Activated CD4-positive, alpha-beta T cell treated with anti-CD3 and anti-CD28 coated beads, Interleukin-2, amount 10 ng/mL, durations not matched to agents 7 days and 5 days (primary cell): ENCODE results near the gene KIF11. TPM values are rescaled to one million over a fixed set of nuclear protein-coding genes. Genes with fewer than 3 reads are reported as not detected.
A peak's percentile ranks its signal among the peaks of the same experiment; 100 is the strongest.

Experiments used
- CTCF ChIA-PET: fragments of 350-600 bp; sonication (Branson Sonifier 250); formaldehyde crosslinking; loops from one replicate; lab custom pipeline; 2021; ENCODE audit warnings: antibody characterized with exemption; lab: Charles Lee
- POLR2A ChIA-PET: fragments of 350-600 bp; sonication (Branson Sonifier 250); formaldehyde crosslinking; loops from one replicate; lab custom pipeline; 2021; ENCODE audit warnings: antibody characterized with exemption; lab: Charles Lee
- DNase-seq: peaks from one replicate; pipeline ENCODE4 v3.0.0-alpha.2; 2020
- H3K27ac Mint-ChIP-seq: one replicate; pipeline ENCODE4 v1.8.0; 2021; ENCODE audit warnings: mild to moderate bottlenecking, moderate library complexity, mixed read lengths
- H3K27me3 Mint-ChIP-seq: one replicate; pipeline ENCODE4 v1.8.0; 2021; ENCODE audit warnings: mixed read lengths
- H3K36me3 Mint-ChIP-seq: one replicate; pipeline ENCODE4 v1.8.0; 2021; ENCODE audit warnings: low read depth, mixed read lengths
- H3K4me1 Mint-ChIP-seq: one replicate; pipeline ENCODE4 v1.8.0; 2021; ENCODE audit warnings: mixed read lengths
- H3K4me3 Mint-ChIP-seq: one replicate; pipeline ENCODE4 v1.8.0; 2021; ENCODE audit warnings: mild to moderate bottlenecking, moderate library complexity, mixed read lengths
- H3K9me3 Mint-ChIP-seq: one replicate; pipeline ENCODE4 v1.8.0; 2021; ENCODE audit warnings: mixed read lengths
- total RNA-seq, 2 experiments: library from RNA; stranded (reverse); gene quantifications; one replicate each; pipeline ENCODE4 v1.2.3, GENCODE V29; 2021

The KIF11 gene
- total RNA-seq, 2 experiments from 2014 or later = 89.8 to 105 TPM

- Mint-ChIP-seq H3K27ac (no peak overlapping the region), H3K4me1 (peaks cover 22% of the 10 kb centered on the region), H3K27me3 (peaks cover 77% of the 10 kb centered on the region), H3K9me3 (no peaks in the 10 kb centered on the region), H3K36me3 (peaks cover 4% of the 10 kb centered on the region), H3K4me3 (peak overlapping the region; percentile 16)
- no peak for DNase-seq
- POLR2A ChIA-PET = no interaction called here
- CTCF ChIA-PET = interaction anchor here (0.6 kb wide), 2 partner anchors 71 to 952 kb away, joined by 3 to 4 read pairs; no protein-coding TSS in a partner anchor
Observed at GRCh38 chr10:92691591-92692079, 98.7 kb downstream of the KIF11 start.

DNA sequence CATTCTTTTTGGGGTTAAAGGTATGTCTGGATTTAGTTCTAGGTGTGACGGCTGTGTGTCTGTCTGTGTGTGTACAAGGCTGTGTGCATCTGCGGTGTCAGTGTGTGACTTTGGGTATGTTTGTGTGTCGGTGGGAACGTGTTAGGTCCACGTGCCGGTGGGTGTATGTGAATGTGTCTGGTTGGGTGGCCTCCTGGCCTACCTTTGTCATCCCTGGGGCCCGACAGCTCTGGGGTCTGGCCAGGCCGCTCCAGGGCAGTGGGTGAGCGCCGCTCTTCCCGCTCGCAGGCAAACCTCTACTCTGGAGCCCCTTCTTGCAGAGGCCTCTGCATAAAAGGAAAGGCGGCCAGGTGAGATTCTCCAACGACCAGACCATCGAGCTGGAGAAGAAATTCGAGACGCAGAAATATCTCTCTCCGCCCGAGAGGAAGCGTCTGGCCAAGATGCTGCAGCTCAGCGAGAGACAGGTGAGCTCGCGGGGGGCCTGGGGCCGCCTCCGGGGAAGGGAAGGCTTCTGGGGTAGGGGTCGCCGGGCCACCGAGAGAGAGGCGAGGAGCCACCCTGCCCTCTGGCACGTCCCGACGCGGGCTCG, 99.2 kb downstream of the KIF11 start:
- Mint-ChIP-seq H3K27me3 (peaks cover 77% of the 10 kb centered on the region), H3K27ac (peak overlapping the region; percentile 25), H3K36me3 (peaks cover 4% of the 10 kb centered on the region), H3K9me3 (no peaks in the 10 kb centered on the region), H3K4me3 (peak overlapping the region; percentile 16), H3K4me1 (peaks cover 22% of the 10 kb centered on the region)
- ChIA-PET POLR2A (no interaction called here), CTCF (interaction anchor here (0.6 kb wide), 2 partner anchors 70 to 285 kb away, joined by 3 read pairs; no protein-coding TSS in a partner anchor)
- no peak for DNase-seq

DNA sequence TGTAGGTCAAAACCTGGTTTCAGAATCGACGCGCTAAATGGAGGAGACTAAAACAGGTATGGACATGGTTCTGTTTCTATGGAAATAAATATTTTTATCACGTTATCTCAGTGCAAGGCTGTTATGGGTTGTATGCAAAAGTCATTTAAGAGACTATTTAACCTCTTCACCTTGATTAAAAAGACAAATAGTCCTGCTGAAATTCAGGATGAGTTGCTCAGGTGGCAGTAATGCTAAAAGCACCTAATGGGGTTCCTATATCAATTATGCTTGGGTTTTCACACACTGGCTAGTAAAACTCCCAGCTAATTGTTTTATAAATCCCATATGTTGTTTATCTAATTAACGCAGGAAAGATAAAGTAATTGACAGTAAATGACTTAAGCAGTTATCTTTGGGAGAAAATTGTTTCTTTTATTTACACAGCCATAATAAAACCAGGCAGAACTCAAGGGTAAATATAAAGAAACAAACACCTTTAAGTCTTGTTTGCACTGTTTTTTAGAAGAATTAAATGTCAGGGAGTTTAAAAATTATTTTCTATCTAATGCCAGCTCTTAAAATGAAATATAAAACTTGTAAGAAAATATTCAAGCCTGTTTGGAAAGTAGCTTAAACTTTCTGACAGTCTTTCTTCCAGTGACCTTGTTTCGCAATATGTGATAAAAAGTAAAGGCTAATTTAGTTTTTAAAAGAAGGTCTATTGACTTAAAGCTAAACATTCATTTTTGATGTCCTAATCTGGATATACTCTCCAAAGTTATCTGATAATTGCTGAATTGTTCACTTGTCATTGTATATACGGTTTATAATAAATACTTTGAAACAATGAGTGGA, 100.0 kb downstream of the KIF11 start:
- peaks cover 28% of the 10 kb centered on the region for H3K4me1 Mint-ChIP-seq

GRCh38 chr10:92693534-92693893, 100.6 kb downstream of the KIF11 start:
- H3K27me3 Mint-ChIP-seq = peaks cover 79% of the 10 kb centered on the region
- no peak overlapping the region for H3K4me3 Mint-ChIP-seq
- ChIA-PET POLR2A (no interaction called here), CTCF (no interaction called here)
- H3K27ac Mint-ChIP-seq = no peak overlapping the region
- H3K4me1 Mint-ChIP-seq = peaks cover 33% of the 10 kb centered on the region
- H3K36me3 Mint-ChIP-seq = peaks cover 4% of the 10 kb centered on the region
- H3K9me3 Mint-ChIP-seq = no peaks in the 10 kb centered on the region
- DNase-seq = no peak

More for the DNA sequence above, 100.0 kb downstream of the KIF11 start:
- ChIA-PET POLR2A (no interaction called here), CTCF (interaction anchor here (0.6 kb wide), 1 partner anchor 284 kb away, joined by 3 read pairs; no protein-coding TSS in a partner anchor)
- DNase-seq = no peak
- no peak overlapping the region for H3K4me3 Mint-ChIP-seq
- no peaks in the 10 kb centered on the region for H3K9me3 Mint-ChIP-seq
- no peak overlapping the region for H3K27ac Mint-ChIP-seq
- peaks cover 4% of the 10 kb centered on the region for H3K36me3 Mint-ChIP-seq
- peaks cover 80% of the 10 kb centered on the region for H3K27me3 Mint-ChIP-seq

DNA sequence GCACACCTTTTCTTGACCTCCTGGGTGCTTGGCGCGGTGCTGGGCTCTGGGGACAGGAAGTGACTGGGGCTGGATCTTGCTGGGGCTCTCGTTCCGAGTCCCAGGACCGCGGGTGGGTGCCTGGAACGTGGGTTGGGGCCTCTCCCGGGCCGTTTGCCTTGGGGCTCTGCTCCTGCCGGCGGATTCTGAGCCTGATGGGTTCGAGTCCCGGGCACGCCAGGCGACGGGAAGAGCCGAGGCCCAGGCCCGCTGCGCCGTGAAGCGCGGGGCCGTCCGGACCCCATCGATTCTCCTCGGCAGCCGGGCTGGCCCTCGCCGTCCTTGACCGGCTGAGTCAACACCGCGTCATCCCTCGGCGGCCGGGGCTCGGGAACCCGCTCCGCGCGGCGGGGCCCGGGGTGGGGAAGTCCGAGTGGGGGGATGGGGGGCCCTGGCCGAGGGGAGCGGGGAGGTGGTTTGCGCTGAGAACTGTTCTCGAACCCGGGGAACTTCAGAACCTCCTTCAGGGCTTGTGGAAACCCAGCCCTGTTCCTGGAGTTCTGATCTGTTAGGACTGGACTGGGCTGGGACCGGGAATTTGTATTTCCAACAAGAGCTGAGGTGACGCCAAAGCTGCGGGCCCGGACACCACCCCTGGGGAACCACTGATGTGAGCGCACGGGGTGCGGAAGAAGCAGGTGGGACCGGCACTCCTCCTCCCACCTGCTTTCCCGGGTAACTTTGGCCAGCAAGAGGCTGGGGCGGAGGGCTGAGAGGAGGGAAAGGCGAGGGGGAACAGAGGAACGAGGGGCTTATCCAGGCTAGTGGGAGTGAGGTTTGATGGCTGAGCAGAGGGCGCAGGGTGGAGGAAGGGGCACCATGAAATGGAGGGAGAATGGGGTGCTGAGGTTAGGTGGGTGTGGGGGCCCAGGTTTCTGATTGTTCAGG, 103.0 kb downstream of the KIF11 start:
- Mint-ChIP-seq H3K4me3 (no peak overlapping the region), H3K9me3 (no peaks in the 10 kb centered on the region), H3K4me1 (peaks cover 38% of the 10 kb centered on the region), H3K36me3 (peaks cover 4% of the 10 kb centered on the region), H3K27ac (no peak overlapping the region), H3K27me3 (peaks cover 85% of the 10 kb centered on the region)
- no peak for DNase-seq
- POLR2A ChIA-PET = no interaction called here
- CTCF ChIA-PET = no interaction called here

DNA sequence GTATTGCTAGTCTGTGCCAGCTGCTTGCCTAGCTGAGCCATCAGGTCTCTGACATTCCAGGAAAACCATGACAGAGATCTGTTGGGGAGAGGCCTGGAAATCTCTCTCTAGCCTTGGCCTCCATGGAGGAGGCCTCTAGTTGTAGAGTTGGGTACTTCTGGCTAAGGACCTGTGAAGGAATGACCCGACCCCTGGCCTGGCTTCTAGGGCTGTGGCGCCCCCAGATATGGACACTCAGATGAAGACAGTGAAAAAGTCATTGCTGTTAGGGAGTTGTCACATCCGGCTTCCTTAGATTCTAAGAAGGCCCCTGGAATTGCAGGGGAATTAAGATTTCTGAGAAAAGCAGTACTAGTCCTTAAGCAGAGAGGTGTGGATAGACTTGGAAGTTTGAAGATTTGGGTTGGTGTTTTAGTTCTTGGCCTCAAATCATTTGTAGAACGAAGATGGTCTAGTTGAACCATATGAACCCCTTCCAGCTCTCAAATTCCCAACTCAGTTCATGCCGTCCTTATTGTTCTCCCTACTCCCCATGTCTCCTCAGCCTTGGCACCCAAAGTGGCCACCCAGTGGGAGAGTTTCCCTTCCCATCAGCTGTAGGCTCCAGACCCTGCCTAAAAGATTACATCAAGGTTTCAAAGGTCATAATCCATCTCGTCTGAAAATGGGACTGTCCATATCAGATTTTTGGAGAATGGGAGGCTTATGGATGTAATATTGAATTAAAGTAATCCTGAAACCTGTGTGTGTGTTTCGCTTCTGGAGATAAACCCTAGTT, 103.9 kb downstream of the KIF11 start:
- ChIA-PET POLR2A (no interaction called here), CTCF (interaction anchor here (0.6 kb wide), 1 partner anchor 13 kb away, joined by 3 read pairs; no protein-coding TSS in a partner anchor)
- Mint-ChIP-seq H3K36me3 (peaks cover 3% of the 10 kb centered on the region), H3K27me3 (peaks cover 85% of the 10 kb centered on the region), H3K4me3 (no peak overlapping the region), H3K9me3 (no peaks in the 10 kb centered on the region), H3K4me1 (peaks cover 31% of the 10 kb centered on the region), H3K27ac (no peak overlapping the region)
- no peak for DNase-seq

- Mint-ChIP-seq H3K9me3 (no peaks in the 10 kb centered on the region), H3K4me3 (no peak overlapping the region), H3K27ac (no peak overlapping the region), H3K4me1 (peaks cover 29% of the 10 kb centered on the region), H3K27me3 (peaks cover 83% of the 10 kb centered on the region), H3K36me3 (no peaks in the 10 kb centered on the region)
- CTCF ChIA-PET = interaction anchor here (1.4 kb wide), 1 partner anchor 10 kb away, joined by 4 read pairs; no protein-coding TSS in a partner anchor
- POLR2A ChIA-PET = no interaction called here
- no peak for DNase-seq
Observed at GRCh38 chr10:92697663-92698511, 105.0 kb downstream of the KIF11 start.

DNA sequence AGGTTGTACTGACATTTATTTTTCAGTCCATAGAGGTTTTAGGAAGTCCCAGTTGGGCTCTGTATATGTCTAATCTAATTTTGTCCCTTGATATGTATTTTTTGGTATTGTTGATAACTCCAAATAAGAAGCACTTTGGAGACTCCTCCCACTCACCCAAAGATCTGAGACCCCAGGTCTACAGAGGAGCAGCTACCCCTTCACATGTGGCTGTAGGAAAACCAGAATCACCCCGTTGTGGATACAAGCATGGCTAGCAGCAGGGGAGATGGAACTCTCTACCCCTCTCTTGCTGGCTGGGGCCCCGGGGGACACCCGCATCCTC, 106.2 kb downstream of the KIF11 start:
- no peaks in the 10 kb centered on the region for H3K9me3 Mint-ChIP-seq

DNA sequence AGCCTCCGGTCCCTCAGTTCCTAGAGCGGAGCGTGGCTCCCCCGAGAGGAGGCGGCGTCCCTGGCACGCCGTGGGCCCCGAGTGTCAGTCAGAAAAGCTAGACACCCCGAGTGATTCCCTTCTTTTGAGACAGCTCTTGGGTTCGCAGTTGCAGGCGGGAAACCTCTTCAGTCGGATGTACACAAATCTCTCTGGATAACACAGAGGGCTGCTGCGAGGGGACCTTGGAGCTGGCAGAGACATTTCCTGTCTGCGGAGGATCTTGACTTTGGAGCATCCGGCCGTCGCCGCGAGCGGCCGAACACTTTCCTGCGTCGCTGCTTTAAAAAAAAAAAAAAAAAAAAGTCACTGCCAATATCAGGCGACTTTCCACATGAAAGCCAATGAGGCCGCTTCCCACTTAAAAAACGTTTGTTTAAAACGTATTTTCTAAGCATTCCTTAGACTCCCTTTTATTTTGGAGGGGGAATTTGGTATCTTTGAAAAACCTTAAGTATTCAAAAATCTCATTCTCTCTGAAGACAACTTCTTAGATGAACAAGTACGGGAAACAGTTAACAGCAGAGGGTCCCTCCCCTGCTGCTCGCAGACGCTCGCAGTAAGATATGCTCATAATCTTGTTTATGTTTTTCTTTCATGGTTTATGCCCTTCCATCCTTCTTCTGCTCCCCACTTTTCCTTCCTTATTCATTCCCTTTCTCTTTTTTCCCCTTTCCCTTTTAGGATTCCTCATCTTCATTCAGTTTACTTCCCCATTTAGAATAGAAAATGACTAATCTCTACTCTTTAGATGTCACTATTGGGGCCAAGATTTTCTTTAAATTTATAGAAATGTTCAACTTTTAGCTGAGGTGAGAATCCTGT, 106.8 kb downstream of the KIF11 start:
- Mint-ChIP-seq H3K9me3 (no peaks in the 10 kb centered on the region), H3K4me1 (peaks cover 29% of the 10 kb centered on the region), H3K27ac (no peak overlapping the region), H3K4me3 (peak overlapping the region; percentile 68), H3K36me3 (no peaks in the 10 kb centered on the region), H3K27me3 (peaks cover 78% of the 10 kb centered on the region)
- DNase-seq = peak; percentile 43
- ChIA-PET CTCF (interaction anchor here (0.6 to 0.9 kb wide), 3 partner anchors 13 to 22 kb away, joined by 3 to 4 read pairs (median 3); no protein-coding TSS in a partner anchor), POLR2A (no interaction called here)

More for the DNA sequence above, 106.2 kb downstream of the KIF11 start:
- peaks cover 29% of the 10 kb centered on the region for H3K4me1 Mint-ChIP-seq
- ChIA-PET CTCF (interaction anchor here (0.8 to 0.9 kb wide), 2 partner anchors 13 to 14 kb away, joined by 3 read pairs; no protein-coding TSS in a partner anchor), POLR2A (no interaction called here)
- no peaks in the 10 kb centered on the region for H3K36me3 Mint-ChIP-seq
- H3K4me3 Mint-ChIP-seq = peak overlapping the region; percentile 44
- no peak overlapping the region for H3K27ac Mint-ChIP-seq
- H3K27me3 Mint-ChIP-seq = peaks cover 80% of the 10 kb centered on the region
- no peak for DNase-seq

GRCh38 chr10:92702301-92702916, 109.5 kb downstream of the KIF11 start:
- H3K4me1 Mint-ChIP-seq = peaks cover 28% of the 10 kb centered on the region
- H3K9me3 Mint-ChIP-seq = no peaks in the 10 kb centered on the region
- no peak for DNase-seq
- peaks cover 67% of the 10 kb centered on the region for H3K27me3 Mint-ChIP-seq
- ChIA-PET POLR2A (no interaction called here), CTCF (interaction anchor here (0.6 kb wide), 1 partner anchor 461 kb away, joined by 4 read pairs; no protein-coding TSS in a partner anchor)
- H3K4me3 Mint-ChIP-seq = no peak overlapping the region
- H3K36me3 Mint-ChIP-seq = no peaks in the 10 kb centered on the region
- no peak overlapping the region for H3K27ac Mint-ChIP-seq
